AG04449 (cell line): ENCODE data around the gene VTN.

Experiments used
- CTCF ChIA-PET: fragments of 350-600 bp; formaldehyde crosslinking; extraction: SDS; loops from one replicate; lab custom pipeline; 2021; ENCODE audit warnings: antibody characterized with exemption; lab: Yijun Ruan, JAX
- POLR2A ChIA-PET: fragments of 400-600, 350-600 bp; formaldehyde crosslinking; extraction: SDS; loops from one replicate; lab custom pipeline; 2020; ENCODE audit warnings: antibody characterized with exemption, inconsistent platforms; lab: Yijun Ruan, JAX
- DNase-seq: peaks from one replicate; pipeline ENCODE4 v3.0.0-alpha.2; 2010; ENCODE audit warnings: low read depth, low spot score
- H3K4me3 ChIP-seq: 2 replicates; pipeline ENCODE4 v1.5.1; 2011; ENCODE audit warnings: low read depth, mild to moderate bottlenecking, control low read depth, low read length
- TF ChIP-seq, protein P1 (sequence below): IDR thresholded peaks from one replicate; pipeline ENCODE4 v1.5.1; 2011; ENCODE audit warnings: mild to moderate bottlenecking, moderate library complexity, low read length, control low read depth, inconsistent platforms; ENCODE audit not compliant: insufficient read depth; ENCODE audit errors: missing control alignments

Gene VTN

DNA sequence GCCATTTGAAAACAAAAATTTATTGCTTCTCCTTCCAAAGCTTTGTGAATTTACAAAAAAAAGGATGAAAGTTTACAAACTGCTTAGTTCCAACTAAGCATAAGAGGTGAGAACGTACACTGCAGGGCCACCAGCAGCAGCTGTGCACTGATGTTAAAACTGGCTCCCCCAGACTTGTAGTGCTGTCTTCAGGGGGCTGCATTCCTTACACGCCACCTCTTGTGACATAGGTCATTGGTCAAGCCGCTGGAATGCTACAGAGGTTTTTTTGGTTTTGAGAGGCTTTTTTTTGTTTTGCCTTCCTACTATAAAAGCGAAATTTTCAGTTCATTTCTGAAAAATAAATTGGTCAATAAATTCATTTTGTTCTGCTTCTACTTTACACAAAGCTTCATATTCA lies 41.8 kb downstream of the VTN start:
- no peak for DNase-seq
- ChIA-PET CTCF (interaction anchor here (1.5 to 1.7 kb wide), 3 partner anchors 9 to 523 kb away, joined by 3 to 6 read pairs (median 4); partner anchors contain the start of gene TMEM97), POLR2A (no interaction called here)
- TF ChIP-seq, protein P1, sequence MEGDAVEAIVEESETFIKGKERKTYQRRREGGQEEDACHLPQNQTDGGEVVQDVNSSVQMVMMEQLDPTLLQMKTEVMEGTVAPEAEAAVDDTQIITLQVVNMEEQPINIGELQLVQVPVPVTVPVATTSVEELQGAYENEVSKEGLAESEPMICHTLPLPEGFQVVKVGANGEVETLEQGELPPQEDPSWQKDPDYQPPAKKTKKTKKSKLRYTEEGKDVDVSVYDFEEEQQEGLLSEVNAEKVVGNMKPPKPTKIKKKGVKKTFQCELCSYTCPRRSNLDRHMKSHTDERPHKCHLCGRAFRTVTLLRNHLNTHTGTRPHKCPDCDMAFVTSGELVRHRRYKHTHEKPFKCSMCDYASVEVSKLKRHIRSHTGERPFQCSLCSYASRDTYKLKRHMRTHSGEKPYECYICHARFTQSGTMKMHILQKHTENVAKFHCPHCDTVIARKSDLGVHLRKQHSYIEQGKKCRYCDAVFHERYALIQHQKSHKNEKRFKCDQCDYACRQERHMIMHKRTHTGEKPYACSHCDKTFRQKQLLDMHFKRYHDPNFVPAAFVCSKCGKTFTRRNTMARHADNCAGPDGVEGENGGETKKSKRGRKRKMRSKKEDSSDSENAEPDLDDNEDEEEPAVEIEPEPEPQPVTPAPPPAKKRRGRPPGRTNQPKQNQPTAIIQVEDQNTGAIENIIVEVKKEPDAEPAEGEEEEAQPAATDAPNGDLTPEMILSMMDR, result no peak
- H3K4me3 ChIP-seq, result no peak overlapping the region

DNA sequence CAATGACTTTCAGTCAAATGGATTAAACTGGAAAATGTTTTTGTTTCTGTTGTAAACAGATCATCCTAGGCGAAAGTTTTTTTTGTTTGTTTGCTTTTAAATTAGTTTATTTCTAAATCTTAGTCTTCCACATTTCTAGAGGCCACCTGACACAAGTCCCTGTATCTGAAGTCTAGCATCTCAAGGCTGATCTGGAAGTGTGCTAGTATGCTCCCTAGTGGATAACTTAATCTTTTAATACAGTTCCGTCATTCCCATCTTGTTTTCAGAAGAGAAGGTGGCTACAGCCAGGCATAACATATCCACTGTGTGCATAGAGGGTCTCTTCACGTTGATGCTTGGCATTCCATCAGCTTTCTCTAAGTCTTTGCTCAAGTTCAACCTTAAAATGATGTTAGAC lies 42.4 kb downstream of the VTN start:
- ChIA-PET POLR2A (no interaction called here), CTCF (interaction anchor here (1.6 to 1.7 kb wide), 2 partner anchors 94 to 523 kb away, joined by 3 to 6 read pairs; no protein-coding TSS in a partner anchor)
- TF ChIP-seq, protein P1, result no peak
- DNase-seq, result no peak
- H3K4me3 ChIP-seq, result no peak overlapping the region

DNA sequence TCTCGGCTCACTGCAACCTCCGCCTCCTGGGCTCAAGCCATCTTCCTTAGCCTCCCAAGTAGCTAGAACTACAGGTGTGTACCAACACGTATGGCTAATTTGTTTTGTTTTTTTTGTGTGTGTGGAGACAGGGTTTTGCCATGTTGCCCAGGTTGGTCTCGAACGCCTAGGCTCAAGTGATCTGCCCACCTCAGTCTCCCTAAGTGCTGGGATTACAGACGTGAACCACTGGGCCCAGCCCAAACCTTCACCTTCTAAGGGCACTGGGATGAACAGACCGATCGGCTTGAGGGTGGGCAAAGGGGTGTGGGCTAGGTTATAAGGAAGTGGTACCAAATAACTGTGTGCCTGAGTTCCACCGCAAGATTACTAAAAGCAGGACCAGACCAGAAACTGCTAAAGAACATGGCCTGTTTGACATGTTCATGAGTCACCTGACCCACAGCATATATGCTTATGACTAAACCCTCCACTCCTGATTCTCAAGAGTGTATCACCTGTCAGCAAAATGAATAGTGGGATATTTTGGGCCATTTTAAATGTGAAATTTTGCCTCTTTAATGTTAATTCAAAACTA lies 43.0 kb downstream of the VTN start:
- TF ChIP-seq, protein P1, result no peak
- no peak overlapping the region for H3K4me3 ChIP-seq
- ChIA-PET POLR2A (no interaction called here), CTCF (interaction anchor here (1.6 kb wide), 1 partner anchor 94 kb away, joined by 3 read pairs; no protein-coding TSS in a partner anchor)
- no peak for DNase-seq

DNA sequence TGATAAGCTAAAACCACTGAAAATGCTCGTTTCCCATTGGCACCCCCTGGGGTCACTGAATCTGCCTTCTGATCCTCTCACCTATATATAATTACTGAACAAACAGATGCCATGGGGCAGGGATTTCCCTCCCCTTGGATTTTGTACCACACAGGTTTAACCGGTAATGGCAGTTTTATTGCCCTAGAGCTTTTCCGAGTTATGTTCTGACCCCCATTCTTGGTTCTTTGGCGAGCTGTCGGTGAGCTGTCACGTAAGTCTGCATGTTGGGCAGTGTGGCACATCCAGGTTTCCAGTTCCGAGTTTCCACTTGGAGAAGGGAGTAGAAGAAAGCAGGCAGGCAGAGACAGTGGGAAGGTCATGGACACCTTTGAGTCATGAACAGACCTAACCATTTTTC lies 44.0 kb downstream of the VTN start:
- no peak overlapping the region for H3K4me3 ChIP-seq
- no peak for DNase-seq
- ChIA-PET POLR2A (no interaction called here), CTCF (interaction anchor here (0.6 to 1.2 kb wide), 3 partner anchors 8 to 43 kb away, joined by 3 to 4 read pairs (median 3); no protein-coding TSS in a partner anchor)
- TF ChIP-seq, protein P1, result no peak

- ChIA-PET CTCF (interaction anchor here (1.0 to 1.8 kb wide), 3 partner anchors 12 to 431 kb away, joined by 4 to 5 read pairs (median 4); no protein-coding TSS in a partner anchor), POLR2A (no interaction called here)
- no peak for DNase-seq
- TF ChIP-seq, protein P1, result no peak
- H3K4me3 ChIP-seq, result no peak overlapping the region
Measured at GRCh38 chr17:28325211-28325610, 44.9 kb downstream of the VTN start.

- POLR2A ChIA-PET, result no interaction called here
- TF ChIP-seq, protein P1, result no peak
- DNase-seq, result no peak
- no peak overlapping the region for H3K4me3 ChIP-seq
- CTCF ChIA-PET, result interaction anchor here (1.0 to 1.8 kb wide), 2 partner anchors 73 to 431 kb away, joined by 4 to 5 read pairs; no protein-coding TSS in a partner anchor
Measured at GRCh38 chr17:28324781-28325180, 45.3 kb downstream of the VTN start.
